Parathyroid adenoma (tissue), 2 donors: ENCODE results near the gene COX10.
A peak's percentile ranks its signal among the peaks of the same experiment; 100 is the strongest.
"Not testable (repeated sequence)": the region's sequence is repeated elsewhere in the genome, so short reads cannot be mapped to it uniquely, and the experiment has no call there.

Experiments
- H2AFZ ChIP-seq: fragments of 300-600 bp; sonication (generic); one replicate; pipeline ENCODE4 v1.7.0; 2017; ENCODE audit warnings: antibody characterized with exemption, mild to moderate bottlenecking
- H3K27ac ChIP-seq: fragments of 300-600 bp; sonication (generic); one replicate; pipeline ENCODE4 v1.7.0; 2017
- H3K27me3 ChIP-seq: fragments of 300-600 bp; sonication (generic); one replicate; pipeline ENCODE4 v1.7.0; 2017; ENCODE audit warnings: low read length; ENCODE audit not compliant: control insufficient read depth, insufficient read depth
- H3K36me3 ChIP-seq: fragments of 300-600 bp; sonication (generic); one replicate; pipeline ENCODE4 v1.7.0; 2017; ENCODE audit warnings: low read length; ENCODE audit not compliant: control insufficient read depth, insufficient read depth
- H3K4me1 ChIP-seq: fragments of 300-600 bp; sonication (generic); one replicate; pipeline ENCODE4 v1.7.0; 2017; ENCODE audit warnings: control low read depth
- H3K4me2 ChIP-seq: fragments of 300-600 bp; sonication (generic); one replicate; pipeline ENCODE4 v1.7.0; 2017; ENCODE audit warnings: low read length
- H3K4me3 ChIP-seq: fragments of 300-600 bp; sonication (generic); one replicate; pipeline ENCODE4 v1.7.0; 2017; ENCODE audit warnings: low read depth, low read length
- H3K79me2 ChIP-seq: fragments of 300-600 bp; sonication (generic); one replicate; pipeline ENCODE4 v1.7.0; 2017; ENCODE audit warnings: control low read depth
- H3K9ac ChIP-seq: fragments of 300-600 bp; sonication (generic); one replicate; pipeline ENCODE4 v1.7.0; 2017; ENCODE audit warnings: mild to moderate bottlenecking
- H3K9me3 ChIP-seq: fragments of 300-600 bp; sonication (generic); one replicate; pipeline ENCODE4 v1.7.0; 2017; ENCODE audit warnings: low read length; ENCODE audit not compliant: control insufficient read depth
- CTCF ChIP-seq: fragments of 300-600 bp; sonication (generic); IDR thresholded peaks from one replicate; pipeline ENCODE4 v1.7.0; 2017; ENCODE audit warnings: antibody characterized with exemption, mild to moderate bottlenecking
- donor health status: primary hyperparathyroidism.

The COX10 gene

DNA sequence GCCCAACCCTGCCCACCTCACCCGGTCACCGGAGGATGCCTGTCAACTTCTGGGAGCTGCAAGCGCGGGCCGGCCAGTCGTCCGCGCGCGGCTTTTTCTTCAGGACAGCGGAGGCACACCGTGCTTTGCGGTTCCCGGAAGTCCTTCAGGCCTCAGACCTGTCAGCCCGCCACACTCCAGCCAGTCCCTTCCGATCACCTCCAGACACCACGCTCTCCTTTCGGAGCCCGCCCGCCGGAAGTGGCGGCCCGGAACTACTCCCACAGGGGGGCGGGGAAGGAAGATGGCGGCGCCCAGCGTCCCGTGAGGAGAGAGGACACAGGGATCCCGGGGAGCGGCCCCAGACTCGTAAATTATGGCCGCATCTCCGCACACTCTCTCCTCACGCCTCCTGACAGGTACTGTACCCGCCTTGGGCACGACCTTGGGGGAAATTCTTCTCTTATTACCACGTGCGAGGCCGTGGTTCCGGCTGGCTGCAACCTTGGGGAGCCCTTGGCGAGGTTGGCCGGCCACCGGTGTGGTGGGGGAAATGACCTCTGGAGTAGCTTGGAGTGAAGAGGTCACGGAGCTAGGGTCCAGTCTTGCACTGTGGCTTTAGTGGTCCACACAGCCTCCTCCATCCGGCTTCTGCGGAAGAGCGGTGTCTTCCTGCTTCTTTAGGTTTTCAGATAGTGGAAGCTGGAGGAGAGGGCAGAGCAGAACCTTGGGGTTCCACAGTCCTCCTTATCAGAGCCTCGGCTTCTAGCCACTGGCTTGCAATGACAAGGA is at the start of gene COX10:
COX10 (plus strand) TSS at position 254 of the 771 bp plus-strand sequence; CDS start at position 356, 102 bp downstream.
- Histone ChIP-seq H3K36me3 (no peaks in the 10 kb centered on the region), H3K4me3 (peak within 1 kb of the TSS; percentile 93), H2AFZ (peak within 1 kb of the TSS; percentile 98), H3K9me3 (no peaks in the 10 kb centered on the region), H3K4me2 (peak within 1 kb of the TSS; percentile 80), H3K9ac (peak within 1 kb of the TSS; percentile 58), H3K4me1 (peaks cover 7% of the 10 kb centered on the region), H3K27me3 (no peaks in the 10 kb centered on the region), H3K79me2 (peaks cover 13% of the 10 kb centered on the region), H3K27ac (peak within 1 kb of the TSS; percentile 71)
- TF ChIP-seq CTCF: no peak

- H3K9me3 ChIP-seq, H3K4me2 ChIP-seq, H3K27ac ChIP-seq, H3K79me2 ChIP-seq, H3K9ac ChIP-seq, H3K27me3 ChIP-seq, H3K36me3 ChIP-seq, H2AFZ ChIP-seq, H3K4me1 ChIP-seq, H3K4me3 ChIP-seq: not testable (repeated sequence)
Observed at GRCh38 chr17:14021651-14022294, 47.5 kb upstream of the COX10 start.

DNA sequence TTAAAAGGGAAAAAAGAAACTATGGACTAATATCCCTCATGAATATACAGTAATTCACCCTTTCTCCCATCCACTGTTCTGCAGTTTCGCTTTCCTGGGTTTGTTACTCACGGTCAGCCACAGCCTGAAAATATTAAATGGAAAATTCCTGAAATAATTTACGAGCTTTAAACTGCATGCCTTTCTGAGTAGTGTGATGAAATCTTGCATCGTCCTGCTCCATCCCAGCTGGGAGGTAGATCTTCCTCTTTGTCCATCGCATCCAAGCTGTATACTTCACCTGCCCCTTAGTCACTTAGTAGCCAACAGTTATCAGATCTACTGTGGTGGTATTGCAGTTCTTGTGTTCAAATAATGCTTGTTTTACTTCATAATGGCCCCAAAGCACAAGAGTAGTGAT is 39.5 kb upstream of the COX10 start:
- not testable (repeated sequence) for H3K4me1 ChIP-seq, H3K79me2 ChIP-seq, H3K4me2 ChIP-seq, H3K4me3 ChIP-seq, H3K36me3 ChIP-seq, H3K27me3 ChIP-seq, H3K9me3 ChIP-seq, H3K9ac ChIP-seq, H3K27ac ChIP-seq, H2AFZ ChIP-seq

DNA sequence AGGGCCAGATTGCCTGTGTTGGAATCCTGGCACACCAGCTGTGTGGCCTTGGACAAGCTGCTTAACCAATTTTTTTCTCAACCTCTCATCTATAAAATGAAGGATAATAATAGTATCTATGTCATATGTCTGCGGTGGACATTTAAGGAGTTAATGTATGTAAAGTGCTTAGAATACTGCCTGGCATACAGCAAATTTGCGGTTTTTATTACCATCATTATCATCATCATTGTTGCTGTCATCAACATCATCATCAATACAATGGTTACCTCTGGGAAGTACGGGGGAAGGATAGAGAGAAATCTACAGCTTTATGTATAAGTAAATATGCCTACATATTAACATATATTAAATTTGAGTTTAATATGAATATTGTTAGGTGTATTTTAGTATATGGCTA is 37.1 kb upstream of the COX10 start:
- no peaks in the 10 kb centered on the region for H3K79me2 ChIP-seq
- H3K27ac ChIP-seq: no peak overlapping the region
- H2AFZ ChIP-seq: no peak overlapping the region
- no peaks in the 10 kb centered on the region for H3K36me3 ChIP-seq
- H3K27me3 ChIP-seq: no peaks in the 10 kb centered on the region
- peaks cover under 1% of the 10 kb centered on the region for H3K4me1 ChIP-seq
- no peak for TF ChIP-seq CTCF
- no peaks in the 10 kb centered on the region for H3K9me3 ChIP-seq
- no peak overlapping the region for H3K4me3 ChIP-seq
- no peak overlapping the region for H3K4me2 ChIP-seq
- no peak overlapping the region for H3K9ac ChIP-seq

- H3K4me2 ChIP-seq: no peak overlapping the region
- no peak overlapping the region for H3K4me3 ChIP-seq
- no peak overlapping the region for H3K27ac ChIP-seq
- no peaks in the 10 kb centered on the region for H3K79me2 ChIP-seq
- no peaks in the 10 kb centered on the region for H3K9me3 ChIP-seq
- no peaks in the 10 kb centered on the region for H3K36me3 ChIP-seq
- no peak overlapping the region for H2AFZ ChIP-seq
- H3K4me1 ChIP-seq: peaks cover 8% of the 10 kb centered on the region
- H3K27me3 ChIP-seq: no peaks in the 10 kb centered on the region
- TF ChIP-seq CTCF: no peak
- H3K9ac ChIP-seq: no peak overlapping the region
Observed at GRCh38 chr17:14033166-14033565, 36.1 kb upstream of the COX10 start.
